Left ventricle myocardium inferior (tissue), 1 donor: ENCODE data around the gene SLC38A3. TPM values are rescaled to one million over a fixed set of nuclear protein-coding genes. Genes with fewer than 3 reads are reported as not detected.

Experiments
- DNase-seq: peaks from one replicate; pipeline ENCODE4 v3.0.0-alpha.2; 2020
- H3K27ac ChIP-seq: fragments of 200-600 bp; replicated peaks from 2 replicates; pipeline ENCODE4 v1.8.0; 2021
- H3K27me3 ChIP-seq: fragments of 200-600 bp; 2 replicates; pipeline ENCODE4 v1.8.0; 2021; ENCODE audit warnings: low read depth
- H3K36me3 ChIP-seq: fragments of 200-600 bp; 2 replicates; pipeline ENCODE4 v1.8.0; 2021
- H3K4me1 ChIP-seq: fragments of 200-600 bp; 2 replicates; pipeline ENCODE4 v1.8.0; 2021
- H3K4me3 ChIP-seq: fragments of 200-600 bp; 2 replicates; pipeline ENCODE4 v1.8.0; 2021; ENCODE audit warnings: mild to moderate bottlenecking, moderate library complexity
- H3K9me3 ChIP-seq: fragments of 200-600 bp; replicated peaks from 2 replicates; pipeline ENCODE4 v1.8.0; 2021
- intact Hi-C: fragments of 100-400 bp; cut with micrococcal nuclease; formaldehyde crosslinking; loops from one replicate; pipeline ENCODE4 v1.11.0; 2022
- total RNA-seq: library from RNA; stranded (reverse); fragmentation: NEBNext Ultra II Directional; extraction: Animal tissue kit (Norgen Biotek cat#: 25700); gene quantifications from one replicate; pipeline ENCODE4 v1.2.1, GENCODE V29; 2021
- TF ChIP-seq, protein P1 (sequence below): fragments of 200-600 bp; IDR thresholded peaks from 2 replicates; pipeline ENCODE4 v1.8.0; 2021; ENCODE audit warnings: antibody characterized with exemption, mild to moderate bottlenecking, borderline replicate concordance
- donor health status: DM: no; HTN: yes; CAD: no; lungs with severe emphysema.

The SLC38A3 gene
- total RNA-seq, 1 donor from 2014 or later = 10.4 TPM

DNA sequence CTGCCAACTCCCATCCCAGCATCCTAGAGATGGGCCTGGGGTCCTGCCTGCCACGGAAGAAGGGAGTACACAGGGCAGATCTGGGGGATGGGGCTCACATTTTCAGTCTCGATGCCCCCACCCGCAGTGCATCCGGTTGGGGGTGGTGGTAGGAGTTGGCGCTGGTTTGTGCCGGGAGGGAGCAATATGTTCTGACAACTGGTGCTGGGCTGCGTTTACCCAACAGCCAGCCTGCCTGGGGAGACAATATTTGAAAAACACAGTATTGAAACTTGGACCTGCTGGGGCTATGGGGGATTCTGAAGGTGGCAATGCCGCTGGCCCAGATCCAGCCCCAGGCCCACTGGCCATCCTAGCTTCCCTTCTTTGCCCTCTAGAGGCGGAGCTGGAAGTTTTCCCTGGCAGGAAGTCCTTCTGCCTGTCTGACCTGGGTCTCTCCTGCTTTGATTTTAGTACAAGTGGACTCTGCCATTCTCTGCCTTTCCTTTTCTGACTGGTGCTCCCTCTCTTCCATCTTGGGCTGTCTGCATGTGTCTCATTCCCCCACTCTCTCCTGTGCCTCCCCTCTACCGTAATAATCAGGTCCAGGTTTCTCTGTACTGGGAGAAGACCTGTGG lies 46.4 kb upstream of the SLC38A3 start:
- Histone ChIP-seq H3K36me3 (no peaks in the 10 kb centered on the region), H3K4me1 (peaks cover 81% of the 10 kb centered on the region), H3K9me3 (no peaks in the 10 kb centered on the region), H3K4me3 (no peak overlapping the region), H3K27me3 (peaks cover 4% of the 10 kb centered on the region), H3K27ac (peak overlapping the region; percentile 88)
- DNase-seq = no peak
- intact Hi-C loops = no loop called here
- TF ChIP-seq, protein P1, sequence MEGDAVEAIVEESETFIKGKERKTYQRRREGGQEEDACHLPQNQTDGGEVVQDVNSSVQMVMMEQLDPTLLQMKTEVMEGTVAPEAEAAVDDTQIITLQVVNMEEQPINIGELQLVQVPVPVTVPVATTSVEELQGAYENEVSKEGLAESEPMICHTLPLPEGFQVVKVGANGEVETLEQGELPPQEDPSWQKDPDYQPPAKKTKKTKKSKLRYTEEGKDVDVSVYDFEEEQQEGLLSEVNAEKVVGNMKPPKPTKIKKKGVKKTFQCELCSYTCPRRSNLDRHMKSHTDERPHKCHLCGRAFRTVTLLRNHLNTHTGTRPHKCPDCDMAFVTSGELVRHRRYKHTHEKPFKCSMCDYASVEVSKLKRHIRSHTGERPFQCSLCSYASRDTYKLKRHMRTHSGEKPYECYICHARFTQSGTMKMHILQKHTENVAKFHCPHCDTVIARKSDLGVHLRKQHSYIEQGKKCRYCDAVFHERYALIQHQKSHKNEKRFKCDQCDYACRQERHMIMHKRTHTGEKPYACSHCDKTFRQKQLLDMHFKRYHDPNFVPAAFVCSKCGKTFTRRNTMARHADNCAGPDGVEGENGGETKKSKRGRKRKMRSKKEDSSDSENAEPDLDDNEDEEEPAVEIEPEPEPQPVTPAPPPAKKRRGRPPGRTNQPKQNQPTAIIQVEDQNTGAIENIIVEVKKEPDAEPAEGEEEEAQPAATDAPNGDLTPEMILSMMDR = no peak

- H3K27ac ChIP-seq = peak overlapping the region; percentile 88
- TF ChIP-seq, protein P1 = no peak
- H3K27me3 ChIP-seq = peaks cover 4% of the 10 kb centered on the region
- peak; percentile 54 for DNase-seq
- intact Hi-C loops = no loop called here
- no peaks in the 10 kb centered on the region for H3K36me3 ChIP-seq
- H3K4me3 ChIP-seq = peak overlapping the region; percentile 40
- H3K9me3 ChIP-seq = no peaks in the 10 kb centered on the region
- H3K4me1 ChIP-seq = peaks cover 93% of the 10 kb centered on the region
Measured at GRCh38 chr3:50160561-50160983, 44.5 kb upstream of the SLC38A3 start.

- no peaks in the 10 kb centered on the region for H3K9me3 ChIP-seq
- H3K27me3 ChIP-seq = no peaks in the 10 kb centered on the region
- peaks cover 95% of the 10 kb centered on the region for H3K4me1 ChIP-seq
- H3K36me3 ChIP-seq = no peaks in the 10 kb centered on the region
- intact Hi-C loops = no loop called here
- H3K4me3 ChIP-seq = peak overlapping the region; percentile 40
- TF ChIP-seq, protein P1 = no peak
- no peak for DNase-seq
- peak overlapping the region; percentile 88 for H3K27ac ChIP-seq
Measured at GRCh38 chr3:50161320-50161719, 43.8 kb upstream of the SLC38A3 start.

DNA sequence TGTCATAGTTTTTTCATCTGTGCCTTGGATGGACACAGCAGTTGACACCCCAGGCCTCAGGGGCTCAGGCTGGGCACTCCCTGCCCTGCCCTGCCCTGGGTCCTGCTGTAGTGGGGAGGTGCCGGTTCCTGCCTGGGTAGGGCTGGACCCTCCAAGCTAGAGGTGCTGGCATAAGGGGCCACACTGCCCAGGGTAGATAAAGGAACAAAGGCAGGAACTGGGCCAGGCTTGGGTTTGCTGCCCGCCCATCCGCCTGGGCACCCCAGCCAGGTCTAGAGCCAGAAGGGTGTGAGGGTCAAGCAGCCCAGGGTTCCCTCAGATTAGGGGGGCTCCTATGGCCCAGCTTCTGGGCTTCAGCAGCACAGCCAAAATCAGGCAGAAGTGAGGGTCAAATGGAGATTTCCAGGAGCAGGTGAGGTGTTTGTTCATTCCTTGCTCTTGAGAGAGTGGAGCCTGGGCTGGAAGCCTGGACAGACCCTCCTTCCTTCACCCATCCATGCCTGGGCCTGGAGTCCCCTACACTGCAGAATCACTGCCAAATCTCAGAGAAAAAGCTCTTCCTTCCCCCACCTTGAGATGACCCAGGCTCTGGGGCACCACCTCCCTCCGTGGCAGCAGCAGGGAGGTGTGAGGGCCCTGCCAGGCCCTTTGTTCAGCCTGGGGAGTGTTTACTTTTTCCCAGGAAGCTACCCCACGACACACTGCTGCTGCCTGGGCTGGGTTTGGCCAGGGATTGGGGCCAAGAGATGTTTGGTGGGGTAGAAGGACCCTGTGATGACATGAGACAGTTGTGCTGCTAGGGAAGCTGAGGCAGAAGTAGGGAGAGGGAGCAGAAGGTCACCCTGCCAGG lies 42.8 kb upstream of the SLC38A3 start:
- TF ChIP-seq, protein P1 = no peak
- no peak overlapping the region for H3K4me3 ChIP-seq
- intact Hi-C loops = no loop called here
- H3K36me3 ChIP-seq = no peaks in the 10 kb centered on the region
- peaks cover 100% of the 10 kb centered on the region for H3K4me1 ChIP-seq
- H3K27ac ChIP-seq = peak overlapping the region; percentile 88
- H3K27me3 ChIP-seq = no peaks in the 10 kb centered on the region
- DNase-seq = no peak
- no peaks in the 10 kb centered on the region for H3K9me3 ChIP-seq

DNA sequence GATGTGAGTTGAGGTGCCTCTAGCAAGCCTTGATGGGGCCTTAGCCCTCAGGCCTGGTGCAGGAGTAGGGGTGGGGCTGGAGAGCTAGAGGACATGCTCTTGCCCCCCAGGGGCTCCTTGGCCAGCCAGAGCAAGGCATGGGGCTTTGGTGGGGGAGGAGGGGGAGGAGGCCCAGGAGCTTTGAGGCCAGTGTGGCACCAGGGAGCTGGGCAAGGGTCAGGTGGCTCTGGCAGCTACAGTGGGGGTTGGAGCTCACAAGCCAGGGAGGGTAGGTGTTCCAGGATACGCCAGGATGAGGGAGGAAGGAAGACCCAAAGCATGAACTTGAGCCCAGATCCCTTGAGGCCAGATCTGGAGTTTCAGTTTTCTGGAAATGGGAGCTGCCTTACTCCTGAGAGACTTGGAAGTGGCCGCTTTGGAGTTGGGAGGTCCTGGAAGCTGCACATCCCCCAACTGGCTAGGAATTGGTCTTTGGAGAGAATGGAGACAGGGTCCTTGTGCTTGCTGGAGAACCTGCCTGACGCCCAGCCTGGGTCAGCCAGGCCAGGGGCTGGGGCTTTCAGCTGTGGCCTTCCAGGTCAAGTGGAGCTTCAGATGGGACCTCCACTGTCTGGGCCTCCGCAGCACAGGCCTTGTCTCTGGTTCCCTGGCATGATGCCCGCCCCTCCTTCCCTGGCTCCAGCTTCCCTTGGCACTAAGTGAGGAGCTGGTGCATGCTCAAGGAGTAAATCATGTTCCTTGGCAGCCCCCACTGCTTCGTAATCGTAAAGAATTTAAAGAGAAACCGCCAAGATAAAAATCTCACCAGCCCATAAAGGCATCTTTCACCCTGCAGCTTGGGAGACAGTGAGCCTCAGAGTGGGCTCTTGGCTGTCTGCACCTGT lies 41.3 kb upstream of the SLC38A3 start:
- no peak overlapping the region for H3K4me3 ChIP-seq
- H3K27ac ChIP-seq = peak overlapping the region; percentile 88
- peak; percentile 41 for DNase-seq
- no peaks in the 10 kb centered on the region for H3K36me3 ChIP-seq
- TF ChIP-seq, protein P1 = no peak
- H3K4me1 ChIP-seq = peaks cover 100% of the 10 kb centered on the region
- intact Hi-C loops = no loop called here
- H3K9me3 ChIP-seq = no peaks in the 10 kb centered on the region
- no peaks in the 10 kb centered on the region for H3K27me3 ChIP-seq
